A549 (cell line): ENCODE results near the gene PYGM. TPM values are rescaled to one million over a fixed set of nuclear protein-coding genes. Genes with fewer than 3 reads are reported as not detected.

Source experiments
- ATAC-seq, 2 experiments: fragments of 200-7000 bp in 1 of 2; fragments of >200 bp in 1 of 2; cut with Nextera tagmentation in 1 of 2; cut with Tn5 transposase in 1 of 2; 3 replicates each; pipeline versions ENCODE4 v1.8.0 to v1.9.1; 2018 to 2020; ENCODE audit warnings: mild to moderate bottlenecking in 1 of 2, moderate library complexity in 1 of 2
- CTCF ChIA-PET: fragments of 300-600 bp; sonication (Branson Sonifier 250); formaldehyde crosslinking; extraction: SDS; loops from one replicate; lab custom pipeline; 2021; ENCODE audit warnings: antibody characterized with exemption, inconsistent platforms; lab: Yijun Ruan, JAX
- POLR2A ChIA-PET: fragments of 350-600 bp; formaldehyde crosslinking; extraction: SDS; loops from one replicate; lab custom pipeline; 2021; ENCODE audit warnings: antibody characterized with exemption, inconsistent platforms; lab: Yijun Ruan, JAX
- DNase-seq, 2 experiments: peaks; one replicate each; pipeline versions ENCODE4 v3.0.0 to v3.0.0-alpha.2; 2011 to 2016; ENCODE audit warnings: low read depth in 1 of 2, low spot score in 1 of 2
- FAIRE-seq: peaks from 2 replicates; lab custom pipeline; 2011; peaks lifted over from hg19 to GRCh38; lab: Jason Lieb, UNC
- H3K27ac ChIP-seq, 2 experiments: fragments of >200 bp; sonication (Bioruptor Twin); formaldehyde crosslinking; 3 replicates each; pipeline ENCODE4 v1.5.1; 2016 to 2017
- H3K4me1 ChIP-seq: fragments of >200 bp; sonication (Bioruptor Twin); formaldehyde crosslinking; 3 replicates; pipeline ENCODE4 v1.6.1; 2016
- H3K4me2 ChIP-seq: fragments of >200 bp; sonication (Bioruptor Twin); formaldehyde crosslinking; 3 replicates; pipeline ENCODE4 v1.6.1; 2016
- H3K4me3 ChIP-seq: fragments of >200 bp; sonication (Bioruptor Twin); formaldehyde crosslinking; 3 replicates; pipeline ENCODE4 v1.5.1; 2016
- H3K9me3 ChIP-seq: fragments of >200 bp; sonication (Bioruptor Twin); formaldehyde crosslinking; 3 replicates; pipeline ENCODE4 v1.6.1; 2016
- ATOH8 ChIP-seq: fragments of 250-450 bp; sonication (Bioruptor Pico); IDR thresholded peaks from 2 replicates; pipeline ENCODE4 v1.5.0; 2020; ENCODE audit warnings: low read depth, mild to moderate bottlenecking, moderate library complexity
- EHF ChIP-seq: fragments of 250-450 bp; sonication (Bioruptor Pico); IDR thresholded peaks from 2 replicates; pipeline ENCODE4 v1.5.0; 2020; ENCODE audit warnings: mild to moderate bottlenecking
- ESRRA ChIP-seq: fragments of 150-350 bp; IDR thresholded peaks from 2 replicates; pipeline ENCODE4 v1.6.1; 2014; ENCODE audit warnings: mild to moderate bottlenecking, low read length, borderline replicate concordance
- HMGXB4 ChIP-seq: fragments of 250-450 bp; sonication (Bioruptor Pico); IDR thresholded peaks from 2 replicates; pipeline ENCODE4 v1.5.0; 2021; ENCODE audit warnings: mild to moderate bottlenecking, moderate library complexity, borderline replicate concordance
- HOXB5 ChIP-seq: fragments of 250-450 bp; sonication (Bioruptor Pico); IDR thresholded peaks from 2 replicates; pipeline ENCODE4 v1.5.0; 2020; ENCODE audit warnings: mild to moderate bottlenecking, moderate library complexity
- KDM5A ChIP-seq: fragments of 200-600 bp; sonication (generic); IDR thresholded peaks from 2 replicates; pipeline ENCODE4 v1.6.1; 2016; ENCODE audit warnings: antibody characterized with exemption, mild to moderate bottlenecking
- NPAS2 ChIP-seq: fragments of 250-450 bp; sonication (Bioruptor Pico); IDR thresholded peaks from 2 replicates; pipeline ENCODE4 v1.8.0; 2022; ENCODE audit warnings: mild to moderate bottlenecking, moderate library complexity, borderline replicate concordance
- NR3C1 ChIP-seq: fragments of >200 bp; sonication (Bioruptor Twin); formaldehyde crosslinking; IDR thresholded peaks from 3 replicates; pipeline ENCODE4 v1.6.1; 2017
- RAD21 ChIP-seq, 2 experiments: fragments of >200 bp in 1 of 2; sonication (Bioruptor Twin) in 1 of 2; formaldehyde crosslinking in 1 of 2; IDR thresholded peaks in 1 of 2; conservative IDR thresholded peaks in 1 of 2; 2 replicates in 1 of 2; 3 replicates in 1 of 2; pipeline ENCODE4 v1.6.1; 2012 to 2018; ENCODE audit warnings: inconsistent platforms in 1 of 2
- RARB ChIP-seq: fragments of 250-450 bp; sonication (Bioruptor Pico); IDR thresholded peaks from 2 replicates; pipeline ENCODE4 v1.8.0; 2021; ENCODE audit warnings: mild to moderate bottlenecking, moderate library complexity
- RFX5 ChIP-seq: fragments of 450-650 bp; IDR thresholded peaks from 2 replicates; pipeline ENCODE4 v1.7.1; 2014; ENCODE audit warnings: antibody characterized with exemption, mild to moderate bottlenecking, moderate library complexity
- RNF2 ChIP-seq: fragments of 200-600 bp; sonication (generic); IDR thresholded peaks from 2 replicates; pipeline ENCODE4 v1.6.1; 2016; ENCODE audit warnings: low read depth, mild to moderate bottlenecking, antibody characterized with exemption, moderate library complexity, borderline replicate concordance
- ZSCAN20 ChIP-seq: fragments of 250-450 bp; sonication (Bioruptor Pico); IDR thresholded peaks from 2 replicates; pipeline ENCODE4 v1.8.0; 2022; ENCODE audit warnings: mild to moderate bottlenecking, moderate library complexity
- WGBS: methylation state at CpG from one replicate; pipeline ENCODE4 v1.1.6; 2017; ENCODE audit errors: missing lambda C conversion rate; 5-methylcytosine and 5-hydroxymethylcytosine counted together
- polyA plus RNA-seq, 4 experiments: library from polyadenylated mRNA; depleted of rRNA in 3 of 4; stranded (reverse); fragments of >200 nt; fragmentation: RNase III in 1 of 4; extraction: RNeasy Plus Mini Kit Qiagen cat#74134 plus additional on column Dnase treatment in 1 of 4; gene quantifications; 2 replicates in 3 of 4; 3 replicates in 1 of 4; pipeline ENCODE4 v1.2.3, GENCODE V29; 2011 to 2017

The PYGM gene
- polyA plus RNA-seq, 2 of the 4 experiments (the other 2 are of a cell fraction), result 0.22 to 0.23 TPM

DNA sequence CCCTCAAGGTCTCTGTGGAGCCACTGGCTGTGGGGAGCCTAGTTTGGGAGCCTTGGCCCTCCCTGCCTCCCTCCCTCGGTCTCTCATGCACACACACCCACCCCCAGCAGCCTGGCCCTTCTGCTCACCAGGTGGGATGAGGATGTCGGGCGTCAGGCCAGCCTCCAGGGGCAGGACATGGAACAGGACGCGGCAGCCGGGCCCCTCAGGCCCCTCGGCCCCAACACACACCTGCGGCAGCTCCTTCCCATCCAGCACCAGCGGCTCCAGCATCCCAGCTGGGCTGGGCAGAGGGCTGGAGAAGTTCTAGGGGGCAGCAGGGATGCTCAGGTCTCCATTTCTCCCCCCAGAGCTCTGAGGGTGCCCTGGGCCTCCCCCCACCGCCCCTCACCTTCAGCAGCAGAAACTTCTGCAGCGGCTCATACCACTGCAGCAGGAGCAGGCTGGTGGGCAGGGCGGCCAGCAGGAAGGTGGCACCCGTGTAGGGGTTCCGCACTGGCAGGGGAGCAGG, 32.1 kb upstream of the PYGM start:
- POLR2A ChIA-PET, result interaction anchor here (1.3 kb wide), 1 partner anchor 13 kb away, joined by 4 read pairs; the partner anchor contains the start of gene SF1

DNA sequence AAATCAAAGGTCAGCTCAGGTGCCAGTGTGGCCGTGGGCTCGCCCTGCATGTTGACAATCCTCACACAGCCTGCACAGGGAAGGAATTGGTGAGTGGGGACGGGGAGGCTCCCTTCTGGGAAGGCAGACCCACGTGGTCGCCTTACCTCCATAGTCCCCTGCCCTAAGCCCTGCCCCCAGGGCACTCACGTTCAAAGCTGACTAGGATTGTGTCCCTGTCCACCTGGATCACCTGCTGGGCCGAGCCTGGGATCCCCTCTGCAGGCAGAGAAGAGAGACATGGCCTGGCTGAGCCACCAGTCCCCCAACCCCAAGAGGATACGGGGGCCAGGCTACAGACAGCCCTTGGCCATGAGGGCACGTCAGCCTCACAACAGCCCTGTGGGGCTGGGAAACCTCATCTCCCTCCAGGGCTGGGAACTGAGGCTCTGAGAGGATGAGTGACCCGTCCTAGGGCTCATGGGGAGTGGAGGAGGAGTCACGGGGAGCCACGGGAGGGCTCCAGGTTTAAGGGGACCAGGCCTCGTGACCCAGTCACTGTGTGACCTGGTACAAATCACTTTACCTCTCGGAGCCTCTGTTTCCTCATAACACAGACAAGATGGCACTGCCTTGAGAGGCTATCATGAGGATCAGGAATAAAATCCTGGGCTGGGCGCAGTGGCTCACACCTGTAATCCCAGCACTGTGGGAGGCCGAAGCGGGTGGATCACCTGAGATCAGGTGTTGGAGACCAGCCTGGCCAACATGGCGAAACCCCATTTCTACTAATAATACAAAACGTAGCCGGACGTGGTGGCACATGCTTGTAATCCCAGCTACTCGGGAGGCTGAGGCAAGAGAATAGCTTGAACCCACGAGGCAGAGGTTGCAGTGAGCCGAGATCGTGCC, 30.7 kb upstream of the PYGM start:
- H3K4me3 ChIP-seq, result no peak overlapping the region
- H3K4me1 ChIP-seq, result no peaks in the 10 kb centered on the region
- POLR2A ChIA-PET, result interaction anchor here (1.3 kb wide), 1 partner anchor 12 kb away, joined by 4 read pairs; the partner anchor contains the start of gene SF1
- no peak for ATAC-seq
- CTCF ChIA-PET, result interaction anchor here (1.3 to 9.7 kb wide), 3 partner anchors 8 to 104 kb away, joined by 3 to 79 read pairs (median 4); partner anchors contain the start of gene MAP4K2
- H3K9me3 ChIP-seq, result no peaks in the 10 kb centered on the region
- no peak for DNase-seq
- no peak for TF ChIP-seq HOXB5 (CRISPR knock-in tag)
- TF ChIP-seq ESRRA, result no peak
- no peak for TF ChIP-seq RFX5
- TF ChIP-seq HMGXB4 (CRISPR knock-in tag), result no peak
- TF ChIP-seq RAD21 (conservative IDR thresholded peaks at IDR 0.05 in 1 of 2, IDR thresholded peaks at IDR 0.05 in 1 of 2), result no peak
- TF ChIP-seq NR3C1, result no peak
- no peak for TF ChIP-seq ZSCAN20 (CRISPR knock-in tag)
- TF ChIP-seq EHF, result no peak
- no peak for TF ChIP-seq ATOH8 (CRISPR knock-in tag)
- TF ChIP-seq RARB (CRISPR knock-in tag), result no peak
- no peak overlapping the region for H3K4me2 ChIP-seq
- WGBS, result 85% methylated on average over 22 of the region's 25 CpGs
- no peak overlapping the region for H3K27ac ChIP-seq
- FAIRE-seq, result no peak

More for the DNA sequence above, 32.1 kb upstream of the PYGM start:
- DNase-seq, result no peak
- no peak overlapping the region for H3K4me3 ChIP-seq
- no peak for ATAC-seq
- 89% methylated on average over 8 of the region's 14 CpGs for WGBS
- TF ChIP-seq RNF2 (no peak), NPAS2 (CRISPR knock-in tag) (no peak)
- H3K27ac ChIP-seq, result no peak overlapping the region
- FAIRE-seq, result no peak
- CTCF ChIA-PET, result interaction anchor here (0.9 to 9.7 kb wide), 6 partner anchors 9 to 103 kb away, joined by 3 to 79 read pairs (median 3); partner anchors contain the start of gene MAP4K2
- no peaks in the 10 kb centered on the region for H3K9me3 ChIP-seq
- H3K4me1 ChIP-seq, result no peaks in the 10 kb centered on the region
- H3K4me2 ChIP-seq, result no peak overlapping the region

DNA sequence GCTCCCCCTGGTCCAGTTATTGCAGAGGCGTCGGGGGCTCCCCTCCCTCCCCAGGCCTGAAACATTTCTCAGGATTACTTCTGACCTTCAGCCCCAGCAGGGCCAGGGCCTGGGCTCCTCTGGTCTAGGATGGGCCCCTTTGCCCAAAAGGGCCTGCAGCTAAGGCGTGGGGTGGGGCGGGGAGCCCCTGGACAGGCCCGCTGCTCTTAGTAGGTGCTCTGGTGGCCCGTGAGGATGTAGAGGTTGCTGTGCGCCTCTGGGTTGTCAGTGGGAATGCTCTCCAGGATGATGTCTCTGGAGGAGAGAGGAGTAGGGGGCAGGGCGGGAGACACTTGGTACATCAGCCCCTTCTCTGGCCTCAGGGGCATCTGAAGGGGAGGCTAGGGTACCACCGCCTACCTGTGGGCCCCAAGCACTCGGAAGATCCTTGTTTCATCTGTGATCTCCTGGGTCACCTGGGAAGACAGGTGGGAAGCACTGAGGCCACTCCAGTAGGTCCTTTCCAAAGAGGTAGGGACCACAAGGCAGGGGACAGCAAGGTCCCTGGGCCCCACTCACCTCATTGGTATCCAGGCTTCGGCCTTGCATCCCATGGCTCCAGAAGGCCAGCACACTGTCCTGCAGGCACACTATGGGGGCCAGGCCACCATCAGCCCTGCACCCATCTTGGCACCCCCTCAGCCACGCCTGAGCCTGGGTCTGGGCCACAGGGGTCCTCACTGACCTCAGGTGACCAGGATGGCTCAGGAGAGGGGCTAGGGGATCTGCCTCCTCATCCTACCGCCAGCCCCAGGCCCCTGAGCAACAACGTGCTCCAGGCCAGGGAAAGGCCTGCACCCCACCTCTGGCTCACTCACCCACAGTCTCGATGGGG, 29.8 kb upstream of the PYGM start:
- no peak for DNase-seq
- H3K9me3 ChIP-seq, result no peaks in the 10 kb centered on the region
- no peak overlapping the region for H3K27ac ChIP-seq
- no peak for TF ChIP-seq KDM5A
- FAIRE-seq, result no peak
- ChIA-PET POLR2A (no interaction called here), CTCF (interaction anchor here (0.6 to 9.7 kb wide), 3 partner anchors 11 to 561 kb away, joined by 3 to 79 read pairs (median 20); partner anchors contain the start of gene MAP4K2)
- no peaks in the 10 kb centered on the region for H3K4me1 ChIP-seq
- 90% methylated on average over 9 of the region's 15 CpGs for WGBS
- H3K4me2 ChIP-seq, result no peak overlapping the region
- no peak for ATAC-seq
- no peak overlapping the region for H3K4me3 ChIP-seq
